ENCODE data around the gene NAGS. TPM values are rescaled to one million over a fixed set of nuclear protein-coding genes. Genes with fewer than 3 reads are reported as not detected.
A peak's percentile ranks its signal among the peaks of the same experiment; 100 is the strongest.

NAGS gene
- total RNA-seq, 1 experiment from 2014 or later: 1.6 TPM

GRCh38 chr17:44006272-44006597 lies 1.8 kb downstream of the NAGS start:
- CTCF ChIA-PET: interaction anchor here (1.7 kb wide), 1 partner anchor 36 kb away, joined by 12 read pairs; no protein-coding TSS in a partner anchor
- peaks cover 14% of the 10 kb centered on the region for H3K4me1 Mint-ChIP-seq (ENCODE audit: insufficient read depth, unreplicated experiment)

GRCh38 chr17:44006598-44007345 lies 2.4 kb downstream of the NAGS start:
- Mint-ChIP-seq H3K36me3 (ENCODE audit: insufficient read depth, unreplicated experiment) (peaks cover 24% of the 10 kb centered on the region), H3K4me1 (ENCODE audit: insufficient read depth, unreplicated experiment) (peaks cover 11% of the 10 kb centered on the region), H3K9me3 (ENCODE audit: unreplicated experiment) (no peaks in the 10 kb centered on the region), H3K4me3 (ENCODE audit: unreplicated experiment) (peak overlapping the region; percentile 85), H3K27me3 (ENCODE audit: insufficient read depth, unreplicated experiment) (no peaks in the 10 kb centered on the region), H3K27ac (ENCODE audit: low read depth, unreplicated experiment) (peak overlapping the region; percentile 91)
- CTCF ChIA-PET: interaction anchor here (0.9 to 1.9 kb wide), 7 partner anchors 9 to 162 kb away, joined by 3 to 12 read pairs (median 4); partner anchors contain the start of gene G6PC3
- DNase-seq (ENCODE audit: unreplicated experiment): peak; percentile 99
- intact Hi-C loops (cut with micrococcal nuclease): loop anchor here (2.0 kb wide), 2 partner anchors 34 to 64 kb away; partner anchors contain the start of gene G6PC3
- TF ChIP-seq, protein P1, sequence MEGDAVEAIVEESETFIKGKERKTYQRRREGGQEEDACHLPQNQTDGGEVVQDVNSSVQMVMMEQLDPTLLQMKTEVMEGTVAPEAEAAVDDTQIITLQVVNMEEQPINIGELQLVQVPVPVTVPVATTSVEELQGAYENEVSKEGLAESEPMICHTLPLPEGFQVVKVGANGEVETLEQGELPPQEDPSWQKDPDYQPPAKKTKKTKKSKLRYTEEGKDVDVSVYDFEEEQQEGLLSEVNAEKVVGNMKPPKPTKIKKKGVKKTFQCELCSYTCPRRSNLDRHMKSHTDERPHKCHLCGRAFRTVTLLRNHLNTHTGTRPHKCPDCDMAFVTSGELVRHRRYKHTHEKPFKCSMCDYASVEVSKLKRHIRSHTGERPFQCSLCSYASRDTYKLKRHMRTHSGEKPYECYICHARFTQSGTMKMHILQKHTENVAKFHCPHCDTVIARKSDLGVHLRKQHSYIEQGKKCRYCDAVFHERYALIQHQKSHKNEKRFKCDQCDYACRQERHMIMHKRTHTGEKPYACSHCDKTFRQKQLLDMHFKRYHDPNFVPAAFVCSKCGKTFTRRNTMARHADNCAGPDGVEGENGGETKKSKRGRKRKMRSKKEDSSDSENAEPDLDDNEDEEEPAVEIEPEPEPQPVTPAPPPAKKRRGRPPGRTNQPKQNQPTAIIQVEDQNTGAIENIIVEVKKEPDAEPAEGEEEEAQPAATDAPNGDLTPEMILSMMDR (IDR thresholded peaks at IDR 0.05; ENCODE audit: unreplicated experiment): peak; percentile 67
- POLR2A ChIA-PET: interaction anchor here (0.7 to 1.2 kb wide), 5 partner anchors 8 to 180 kb away, joined by 3 to 5 read pairs (median 5); partner anchors contain the start of genes TMEM101 and TMUB2
- BruUV-seq (replicated peaks): no TSS peak

More at GRCh38 chr17:44006272-44006597, 1.8 kb downstream of the NAGS start:
- intact Hi-C loops (cut with micrococcal nuclease): loop anchor here (2.0 kb wide), 2 partner anchors 35 to 65 kb away; partner anchors contain the start of gene G6PC3
- no peaks in the 10 kb centered on the region for H3K27me3 Mint-ChIP-seq (ENCODE audit: insufficient read depth, unreplicated experiment)
- peaks cover 20% of the 10 kb centered on the region for H3K36me3 Mint-ChIP-seq (ENCODE audit: insufficient read depth, unreplicated experiment)
- DNase-seq (ENCODE audit: unreplicated experiment): no peak
- POLR2A ChIA-PET: interaction anchor here (0.7 to 1.2 kb wide), 3 partner anchors 8 to 63 kb away, joined by 3 to 5 read pairs (median 5); partner anchors contain the start of gene TMEM101
- peak overlapping the region; percentile 91 for H3K27ac Mint-ChIP-seq (ENCODE audit: low read depth, unreplicated experiment)
- TSS peak; percentile 33 for BruUV-seq (replicated peaks)
- no peaks in the 10 kb centered on the region for H3K9me3 Mint-ChIP-seq (ENCODE audit: unreplicated experiment)
- TF ChIP-seq, protein P1 (IDR thresholded peaks at IDR 0.05; ENCODE audit: unreplicated experiment): no peak
- peak overlapping the region; percentile 85 for H3K4me3 Mint-ChIP-seq (ENCODE audit: unreplicated experiment)

DNA sequence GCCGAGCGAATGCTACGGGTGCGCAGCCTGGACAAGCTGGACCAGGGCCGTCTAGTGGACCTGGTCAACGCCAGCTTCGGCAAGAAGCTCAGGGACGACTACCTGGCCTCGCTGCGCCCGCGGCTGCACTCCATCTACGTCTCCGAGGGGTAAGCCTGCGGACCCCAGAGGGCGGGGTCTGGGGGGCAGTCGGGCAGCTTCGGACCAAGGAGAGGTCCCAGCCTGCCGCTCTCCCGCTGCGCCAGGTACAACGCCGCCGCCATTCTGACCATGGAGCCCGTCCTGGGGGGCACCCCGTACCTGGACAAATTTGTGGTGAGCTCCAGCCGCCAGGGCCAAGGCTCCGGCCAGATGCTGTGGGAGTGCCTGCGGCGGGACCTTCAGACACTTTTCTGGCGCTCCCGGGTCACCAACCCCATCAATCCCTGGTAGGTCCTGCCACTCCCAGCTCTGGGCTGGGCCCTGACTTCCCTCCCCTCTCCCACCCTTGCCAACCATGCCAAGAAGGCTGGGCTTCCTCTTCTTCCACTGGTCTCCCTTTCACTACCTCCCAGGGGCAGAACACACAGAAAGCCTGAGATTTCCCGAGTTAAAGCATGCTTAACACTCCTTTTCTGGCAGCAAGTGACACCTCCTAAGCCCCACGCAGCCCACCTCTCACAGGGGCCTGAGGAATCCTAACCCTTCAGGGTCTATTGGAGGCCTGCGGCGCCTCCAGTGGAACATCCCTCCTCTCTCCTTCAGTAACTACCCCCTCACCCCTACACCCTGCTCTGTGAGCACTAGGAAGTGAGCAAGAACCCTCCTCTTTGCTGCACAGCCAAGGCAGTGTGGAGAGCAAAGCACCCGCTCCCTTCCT lies 3.2 kb downstream of the NAGS start:
- Mint-ChIP-seq H3K9me3 (ENCODE audit: unreplicated experiment) (no peaks in the 10 kb centered on the region), H3K27ac (ENCODE audit: low read depth, unreplicated experiment) (peak overlapping the region; percentile 91), H3K36me3 (ENCODE audit: insufficient read depth, unreplicated experiment) (peaks cover 24% of the 10 kb centered on the region), H3K27me3 (ENCODE audit: insufficient read depth, unreplicated experiment) (no peaks in the 10 kb centered on the region), H3K4me3 (ENCODE audit: unreplicated experiment) (peak overlapping the region; percentile 85), H3K4me1 (ENCODE audit: insufficient read depth, unreplicated experiment) (peaks cover 8% of the 10 kb centered on the region)
- TF ChIP-seq, protein P1 (IDR thresholded peaks at IDR 0.05; ENCODE audit: unreplicated experiment): peak; percentile 3
- BruUV-seq (replicated peaks): no TSS peak
- intact Hi-C loops (cut with micrococcal nuclease): loop anchor here (2.0 kb wide), 2 partner anchors 33 to 63 kb away; partner anchors contain the start of gene G6PC3
- ChIA-PET POLR2A (interaction anchor here (0.6 to 1.2 kb wide), 5 partner anchors 15 to 179 kb away, joined by 3 to 5 read pairs (median 3); partner anchors contain the start of gene TMUB2), CTCF (interaction anchor here (0.6 to 1.9 kb wide), 9 partner anchors 10 to 161 kb away, joined by 3 to 12 read pairs (median 4); partner anchors contain the start of gene G6PC3)
- DNase-seq (ENCODE audit: unreplicated experiment): peak; percentile 52
